HG02642 (cell line): ENCODE measurements around the gene LRRC4C.
A peak's percentile ranks its signal among the peaks of the same experiment; 100 is the strongest.

Experiments
- ATAC-seq: cut with Tn5 transposase; IDR thresholded peaks from one replicate; pipeline ENCODE4 v1.9.1; 2021; ENCODE audit warnings: mild to moderate bottlenecking; ENCODE audit not compliant: unreplicated experiment, poor library complexity

LRRC4C gene

DNA sequence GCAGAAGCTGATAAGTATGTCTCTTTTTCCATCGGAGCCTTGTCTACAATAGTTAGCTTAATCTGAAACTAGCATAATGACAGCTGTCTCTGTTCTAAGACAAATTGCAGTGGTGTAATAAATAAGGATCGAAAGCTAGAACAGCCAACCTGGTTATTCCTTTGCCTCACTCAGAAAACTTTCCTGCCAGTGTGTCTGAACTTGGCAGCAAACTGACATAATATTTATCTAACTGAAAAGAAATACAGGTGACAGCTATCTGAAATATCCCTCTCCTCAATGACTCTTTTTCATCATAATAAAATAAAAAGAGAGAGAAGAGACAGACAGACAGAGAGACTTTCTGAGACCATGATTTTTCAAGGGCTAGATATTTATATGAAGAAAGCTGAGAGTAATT is 642.5 kb downstream of the LRRC4C start:
- no peak for ATAC-seq

DNA sequence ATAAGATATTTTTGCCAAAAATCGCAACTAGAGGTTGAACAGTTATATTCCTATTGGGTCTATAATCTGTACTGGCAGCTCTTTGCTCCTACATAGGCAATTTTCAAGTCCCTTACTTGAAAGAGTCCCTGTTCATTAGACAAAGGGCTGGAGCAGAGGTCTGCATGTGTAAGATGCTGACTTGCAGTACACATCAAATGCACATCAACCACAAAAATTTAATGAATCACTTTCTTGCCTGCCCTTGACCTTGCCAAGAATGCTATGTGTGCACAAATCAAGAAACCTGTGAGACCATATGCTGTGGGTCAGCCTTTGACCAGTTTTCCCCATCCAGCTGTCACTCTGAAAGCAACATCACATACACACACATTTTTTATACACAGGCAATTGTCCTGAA is 661.5 kb downstream of the LRRC4C start:
- ATAC-seq = no peak

DNA sequence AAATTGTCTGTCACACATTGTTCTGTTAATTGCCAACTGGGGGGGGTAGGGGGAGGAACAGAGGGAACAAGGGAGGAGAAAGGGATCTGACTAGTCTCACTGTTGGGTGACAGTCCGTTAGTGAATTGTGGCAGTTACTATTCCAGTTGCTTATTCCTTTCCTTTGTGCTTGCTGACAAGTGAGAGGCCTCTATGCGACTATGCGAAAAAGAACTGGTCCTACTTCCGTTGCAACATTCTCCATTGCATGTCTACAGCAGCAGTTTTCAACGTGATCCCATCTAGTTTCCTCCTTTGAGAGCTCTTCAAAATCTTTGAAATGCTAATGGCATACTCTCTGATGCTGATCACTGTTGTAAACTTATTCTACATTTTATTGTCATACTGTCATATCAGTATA is 672.2 kb downstream of the LRRC4C start:
- ATAC-seq = no peak

DNA sequence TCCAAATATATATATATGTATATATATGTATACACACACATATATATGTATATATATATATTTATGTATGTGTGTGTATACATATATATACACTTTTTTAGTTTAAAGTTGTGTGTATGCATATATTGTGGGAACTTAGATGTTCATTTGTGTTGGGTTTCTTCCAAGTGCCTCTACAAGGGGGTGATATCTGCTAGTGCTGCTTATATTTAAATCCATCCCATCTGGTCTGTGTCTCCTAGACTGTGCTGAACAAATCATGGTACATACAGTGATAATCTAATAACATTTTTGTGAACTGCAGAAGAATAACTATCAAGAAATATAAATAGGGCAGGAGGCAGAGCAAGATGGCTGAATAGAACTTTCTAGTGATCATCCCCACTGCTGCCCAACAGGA is 696.4 kb downstream of the LRRC4C start:
- no peak for ATAC-seq

DNA sequence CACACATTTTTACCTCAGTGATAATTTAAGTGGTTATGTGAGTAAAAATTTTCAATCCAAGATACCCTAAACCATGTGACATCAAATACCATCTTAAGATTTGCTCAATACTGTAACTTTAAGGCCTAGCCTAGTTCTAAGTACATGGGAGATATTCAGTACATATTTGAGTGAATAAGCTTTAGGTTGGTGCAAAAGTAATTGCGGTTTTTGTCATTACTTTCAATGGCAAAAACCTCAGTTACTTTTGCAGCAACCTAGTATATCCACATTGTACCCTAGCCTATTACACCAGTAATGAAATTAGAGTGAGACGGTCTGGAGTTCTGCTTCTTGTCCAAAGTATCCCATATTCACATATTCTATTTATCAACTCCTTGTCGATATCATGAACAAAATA is 700.1 kb downstream of the LRRC4C start:
- ATAC-seq = no peak

DNA sequence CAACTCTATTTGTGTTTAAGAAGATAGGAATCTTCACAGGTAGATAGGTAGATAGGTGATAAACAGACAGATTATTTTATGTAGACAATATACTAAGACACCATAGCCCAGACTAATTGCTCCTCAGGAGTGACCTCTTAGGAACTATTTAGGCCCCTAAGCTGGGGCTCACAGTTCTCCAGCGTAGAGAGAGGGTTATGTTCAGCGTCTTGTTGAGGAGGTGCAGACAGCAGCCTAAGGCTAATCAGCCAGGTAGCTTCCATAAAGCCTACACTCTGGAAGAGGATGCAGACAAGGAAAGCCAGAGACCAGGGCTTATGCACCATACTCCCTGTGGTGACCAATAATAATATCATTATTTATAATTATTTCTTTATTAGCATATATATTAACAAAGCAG is 705.2 kb downstream of the LRRC4C start:
- no peak for ATAC-seq

DNA sequence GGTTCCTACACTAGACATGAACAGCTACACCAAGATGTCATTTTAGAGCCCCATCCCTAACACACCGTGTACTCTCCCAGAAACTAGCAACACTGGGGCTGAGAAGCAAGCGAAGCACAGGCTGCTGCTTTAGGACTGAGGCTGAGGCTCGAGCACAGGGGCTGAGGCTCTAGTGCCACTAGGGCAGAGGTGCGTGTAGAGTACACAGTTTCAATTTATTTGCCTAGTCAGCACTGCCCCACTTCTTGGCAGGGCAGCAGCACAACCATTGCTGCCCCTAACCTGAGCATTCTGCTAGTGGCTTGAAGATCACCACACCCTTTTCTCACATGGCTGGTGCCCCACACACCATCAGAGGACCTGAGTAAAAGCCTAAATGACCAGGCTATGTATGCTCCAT is 713.2 kb downstream of the LRRC4C start:
- no peak for ATAC-seq

DNA sequence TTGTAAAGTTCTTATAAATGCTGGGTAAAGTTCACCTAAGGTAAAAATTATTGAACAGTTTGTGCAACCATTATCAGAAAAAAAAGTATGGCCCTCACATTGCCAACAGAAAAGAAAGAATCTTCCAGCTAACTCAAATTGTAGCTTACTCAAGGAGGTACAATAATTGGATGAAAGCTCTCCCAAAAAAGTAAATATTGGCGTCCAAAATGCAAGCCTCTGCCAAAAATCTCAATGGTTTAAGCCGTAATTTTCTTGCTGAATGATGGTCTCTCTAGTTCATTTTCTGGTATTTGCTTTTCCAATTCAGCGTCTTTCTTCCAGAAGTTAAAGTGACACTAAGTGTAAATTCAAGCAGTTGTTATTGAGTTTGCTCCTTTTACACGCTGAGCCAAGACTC is 727.3 kb downstream of the LRRC4C start:
- no peak for ATAC-seq

DNA sequence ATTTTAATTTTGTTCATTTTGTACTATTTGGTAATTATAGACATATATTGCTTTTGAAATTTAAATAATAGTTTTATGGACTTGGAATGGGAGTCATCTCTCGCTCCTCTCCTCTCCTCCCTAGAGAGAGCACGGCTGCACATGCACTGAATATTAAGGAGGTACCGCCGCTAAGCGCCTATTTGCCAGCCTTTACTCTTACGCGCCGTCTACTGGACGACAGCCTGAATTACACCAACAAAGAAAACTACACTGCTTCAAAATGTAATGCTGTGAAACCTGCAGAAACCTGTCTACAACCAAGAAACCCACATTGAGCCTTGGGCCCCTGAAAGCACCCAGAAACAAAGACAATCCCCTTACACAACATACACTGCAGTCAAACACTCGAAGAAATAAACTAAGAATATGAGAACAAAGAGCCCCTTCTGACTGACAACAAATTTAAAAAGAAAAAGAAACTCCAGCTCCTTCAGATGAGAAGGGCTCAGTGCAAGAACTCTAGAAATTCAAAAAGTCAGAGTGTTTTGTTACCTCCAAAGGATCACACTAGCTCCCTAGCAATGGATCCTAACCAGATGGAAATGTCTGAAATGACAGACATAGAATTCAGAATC is 737.2 kb downstream of the LRRC4C start:
- ATAC-seq = no peak

DNA sequence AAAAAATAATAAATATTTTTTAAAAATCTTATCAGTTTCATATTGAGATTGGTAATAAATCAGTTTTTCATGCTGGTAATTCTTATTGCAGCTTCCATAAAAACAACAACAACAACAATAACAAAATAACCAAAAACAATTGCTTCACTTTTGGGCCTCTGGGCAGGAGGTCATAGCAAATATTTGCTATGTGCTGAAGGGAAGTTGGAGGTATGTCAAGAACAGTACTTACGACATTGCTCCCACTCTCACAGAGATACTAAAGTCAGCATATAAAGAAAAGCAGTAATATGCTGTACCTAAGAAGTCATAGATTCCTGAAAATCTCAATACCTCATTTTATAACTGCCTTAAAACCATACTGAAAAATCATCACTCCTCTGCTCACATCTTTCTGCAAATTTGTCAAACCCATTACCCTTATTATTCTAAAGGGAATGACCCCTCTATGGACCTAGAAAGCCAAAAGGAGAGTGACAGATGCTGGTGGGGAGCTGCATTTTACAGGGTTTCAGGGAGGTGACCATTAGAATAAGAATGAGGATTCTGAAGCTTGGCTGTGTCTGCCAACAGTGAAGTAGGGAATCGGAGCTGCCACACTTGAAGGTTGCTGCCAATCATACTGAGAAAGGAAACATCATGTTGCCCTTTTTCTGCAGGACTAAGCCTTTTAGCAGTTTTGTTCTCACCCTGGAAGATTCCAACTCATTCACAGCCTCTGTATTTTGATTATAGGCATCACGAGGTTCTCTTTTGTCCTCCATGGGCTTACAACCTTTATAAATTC is 742.9 kb downstream of the LRRC4C start:
- ATAC-seq = no peak

DNA sequence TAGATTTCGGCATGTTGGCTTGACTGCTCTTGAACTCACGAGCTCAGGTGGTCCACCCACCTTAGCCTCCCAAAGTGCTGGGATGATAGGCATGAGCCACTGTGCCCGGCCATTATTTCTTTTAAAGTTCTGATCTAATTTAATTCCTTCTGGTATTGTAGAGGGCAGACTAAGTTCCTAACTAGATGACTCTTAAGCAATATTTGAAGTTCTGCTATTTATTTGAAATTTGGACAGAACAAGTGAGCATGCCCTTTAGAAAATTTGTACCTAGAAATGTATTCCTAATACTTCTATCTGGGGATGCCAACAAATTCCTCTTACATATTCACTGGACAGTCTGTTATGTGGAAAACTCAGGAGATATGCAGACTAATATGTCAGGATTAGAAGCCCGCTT is 746.4 kb downstream of the LRRC4C start:
- ATAC-seq = no peak

DNA sequence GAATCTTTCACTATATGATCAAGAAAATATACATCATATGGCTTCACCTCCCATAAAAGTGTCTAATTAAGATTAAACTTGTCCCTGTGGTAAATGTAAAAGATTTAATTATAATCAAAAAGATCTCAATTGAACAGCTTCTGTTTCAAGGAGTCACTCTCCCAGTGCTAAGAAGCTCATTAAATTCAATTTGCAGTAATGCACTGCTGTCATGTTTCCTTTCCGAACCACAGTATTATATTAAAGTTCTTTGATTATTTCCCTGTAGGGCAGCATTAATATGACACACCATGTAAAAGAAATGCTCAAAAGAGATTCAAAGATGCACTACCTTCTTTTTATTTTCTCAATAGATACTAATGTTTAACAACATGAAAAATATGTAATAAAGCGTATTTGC is 758.4 kb downstream of the LRRC4C start:
- ATAC-seq = no peak

DNA sequence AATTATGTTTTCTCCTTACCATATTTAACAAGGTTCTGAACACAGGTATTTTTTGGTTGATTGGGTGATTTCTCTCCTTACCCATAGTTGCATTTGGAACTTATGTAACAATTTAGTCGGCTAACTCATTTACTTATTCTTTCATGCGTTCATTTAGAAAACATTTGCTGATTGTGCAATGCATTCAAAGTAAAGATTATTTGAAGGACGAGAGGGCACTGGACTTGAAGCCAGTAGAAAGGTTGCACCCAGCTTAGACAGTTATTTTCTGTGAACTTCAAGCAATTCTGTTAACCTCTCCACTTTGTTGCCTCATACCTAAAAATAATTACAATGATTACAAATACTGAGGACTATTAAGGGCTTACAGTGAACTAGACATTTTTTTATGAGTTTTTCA is 769.6 kb downstream of the LRRC4C start:
- ATAC-seq = no peak

DNA sequence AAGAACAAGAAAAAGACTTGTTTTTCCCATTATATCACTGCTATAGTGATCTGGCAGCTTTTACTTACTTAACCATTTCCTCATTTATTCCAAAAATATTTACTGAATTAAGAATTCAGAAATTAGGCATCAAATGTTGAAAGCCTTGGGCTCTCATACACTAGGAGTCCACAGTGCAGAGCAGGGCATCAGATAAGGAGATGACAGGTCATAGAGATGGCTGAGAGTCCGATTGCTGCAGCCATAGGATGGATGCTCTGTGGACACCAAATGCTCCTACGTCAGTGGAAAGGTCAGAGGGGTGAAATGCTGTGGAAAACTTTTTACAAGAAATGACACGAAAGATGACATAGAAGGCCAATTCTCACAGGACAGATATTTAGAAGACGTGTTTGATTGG is 771.1 kb downstream of the LRRC4C start:
- no peak for ATAC-seq

DNA sequence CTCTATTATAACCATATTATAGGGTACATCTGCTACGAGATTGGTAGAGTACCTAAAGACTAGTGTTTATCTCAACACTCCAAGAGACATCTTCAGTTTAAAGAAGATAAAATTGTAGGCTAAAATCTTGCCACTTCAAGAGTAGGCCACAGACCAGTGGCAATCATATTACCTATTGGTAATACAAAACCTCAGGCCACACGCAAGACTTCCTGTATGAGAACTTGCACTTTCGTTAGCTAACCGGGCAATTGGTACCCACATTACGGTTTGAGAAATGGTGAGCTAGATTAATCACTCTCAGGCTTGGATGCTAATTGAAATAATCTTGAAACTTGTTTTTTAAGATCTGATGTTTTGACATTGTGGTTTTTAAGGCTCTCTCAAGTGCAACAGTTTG is 772.7 kb downstream of the LRRC4C start:
- ATAC-seq = no peak

DNA sequence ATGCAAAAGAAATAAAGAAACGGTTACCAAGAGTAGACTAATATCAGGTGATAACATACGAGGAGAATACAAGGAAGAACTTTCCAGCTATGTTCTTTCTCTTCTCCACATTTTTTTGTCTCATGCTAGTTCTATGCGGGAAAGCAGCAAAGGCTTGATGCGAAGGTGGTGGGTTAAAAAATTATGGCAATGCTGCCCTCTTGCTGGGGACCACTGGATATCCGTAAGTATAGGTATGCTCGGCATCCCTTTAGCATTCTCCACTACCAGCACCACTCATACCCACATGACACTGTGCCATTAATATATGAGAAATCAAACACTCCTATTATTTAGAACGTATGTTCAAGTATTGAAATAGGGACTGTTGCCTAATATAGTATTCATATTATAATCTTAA is 776.4 kb downstream of the LRRC4C start:
- no peak for ATAC-seq

DNA sequence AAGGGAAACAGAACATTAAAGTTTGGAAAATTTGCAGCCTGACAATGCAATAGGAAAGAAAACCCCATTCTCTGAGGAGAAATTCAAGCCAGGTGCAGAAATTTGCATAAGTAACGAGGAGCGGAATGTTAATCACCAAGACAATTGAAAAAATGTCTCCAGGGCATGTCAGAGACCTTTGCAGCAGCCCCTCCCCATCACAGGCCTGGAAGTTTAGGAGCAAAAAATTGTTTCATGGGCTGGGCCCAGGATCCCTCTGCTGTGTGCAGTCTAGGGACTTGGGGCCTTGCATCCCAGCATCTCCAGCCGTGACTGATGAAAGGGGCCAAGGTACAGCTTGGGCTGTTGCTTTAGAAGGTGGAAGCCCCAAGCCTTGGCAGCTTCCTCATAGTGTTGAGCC is 780.2 kb downstream of the LRRC4C start:
- ATAC-seq = no peak

DNA sequence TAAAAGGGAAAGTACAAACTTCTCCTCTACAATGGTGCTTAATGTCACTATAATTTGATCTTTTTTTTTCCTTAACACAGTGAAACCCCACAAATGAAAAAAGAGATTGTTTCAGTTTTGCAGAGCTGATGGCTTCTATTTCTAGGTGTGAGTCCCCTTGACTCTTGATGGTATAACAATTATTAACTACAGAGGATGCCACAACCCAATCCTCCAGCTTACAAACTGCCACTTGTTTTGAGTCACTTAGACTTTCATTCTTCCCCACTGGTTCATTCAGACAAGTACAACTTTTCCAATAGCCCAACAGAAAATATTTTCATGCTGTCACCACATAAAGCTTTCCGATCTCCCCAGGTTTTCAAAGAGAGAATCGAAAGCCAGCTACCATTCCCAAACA is 812.2 kb downstream of the LRRC4C start:
- peak; percentile 71 for ATAC-seq

DNA sequence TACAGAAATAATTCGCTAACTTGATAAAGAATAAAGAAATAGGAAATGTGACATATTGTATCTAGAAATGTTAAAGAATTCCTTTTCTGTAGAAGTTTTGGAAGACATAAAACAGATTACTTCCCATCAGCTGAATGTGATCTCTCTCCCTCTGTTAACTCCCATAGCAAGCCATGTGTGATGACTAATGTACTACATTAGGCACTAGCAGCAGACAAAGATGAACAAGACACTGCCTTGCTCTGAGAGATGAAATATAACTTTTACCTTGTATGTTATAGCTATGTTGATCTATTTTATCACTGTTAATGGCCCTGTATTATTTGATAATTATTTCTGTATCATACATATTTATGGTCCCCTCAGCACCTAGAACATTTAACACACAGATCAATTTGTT is 817.2 kb downstream of the LRRC4C start:
- ATAC-seq = no peak

DNA sequence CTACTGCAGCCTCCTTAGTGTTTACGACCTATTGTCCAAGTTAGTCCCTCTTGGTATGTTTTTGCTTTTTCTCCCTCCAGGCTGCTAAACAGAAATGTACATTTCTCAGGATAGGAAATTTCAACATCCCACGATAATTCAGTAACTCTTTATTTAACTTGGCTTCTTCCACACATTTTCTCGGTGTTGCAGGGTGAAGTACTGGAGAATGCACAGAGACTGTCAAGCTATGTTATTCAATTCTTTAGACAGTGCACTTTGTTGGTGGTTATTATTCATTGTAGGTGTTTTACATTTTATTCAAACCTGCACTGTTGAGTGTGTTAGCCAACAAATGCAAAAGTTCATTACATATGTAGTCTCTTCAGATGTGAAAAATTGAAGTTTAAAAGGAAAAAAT is 839.8 kb downstream of the LRRC4C start:
- no peak for ATAC-seq

DNA sequence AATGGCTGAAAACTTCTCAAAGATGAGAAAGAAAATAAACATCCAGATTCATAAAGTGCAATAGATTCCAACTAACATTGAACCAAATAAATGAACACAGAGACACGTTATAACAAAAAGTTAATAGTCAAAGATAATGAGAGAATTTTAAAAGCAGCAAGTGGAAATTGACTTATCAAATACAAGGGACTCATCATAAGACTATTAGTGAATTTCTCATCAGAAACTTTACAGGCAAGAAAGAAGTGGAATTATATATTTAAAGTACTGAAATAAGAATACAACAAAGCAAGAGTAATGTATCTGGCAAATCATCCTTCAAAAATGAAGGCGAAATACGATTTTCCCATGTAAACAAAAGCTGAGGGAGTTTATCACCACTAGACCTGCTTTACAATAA is 852.7 kb downstream of the LRRC4C start:
- ATAC-seq = no peak

DNA sequence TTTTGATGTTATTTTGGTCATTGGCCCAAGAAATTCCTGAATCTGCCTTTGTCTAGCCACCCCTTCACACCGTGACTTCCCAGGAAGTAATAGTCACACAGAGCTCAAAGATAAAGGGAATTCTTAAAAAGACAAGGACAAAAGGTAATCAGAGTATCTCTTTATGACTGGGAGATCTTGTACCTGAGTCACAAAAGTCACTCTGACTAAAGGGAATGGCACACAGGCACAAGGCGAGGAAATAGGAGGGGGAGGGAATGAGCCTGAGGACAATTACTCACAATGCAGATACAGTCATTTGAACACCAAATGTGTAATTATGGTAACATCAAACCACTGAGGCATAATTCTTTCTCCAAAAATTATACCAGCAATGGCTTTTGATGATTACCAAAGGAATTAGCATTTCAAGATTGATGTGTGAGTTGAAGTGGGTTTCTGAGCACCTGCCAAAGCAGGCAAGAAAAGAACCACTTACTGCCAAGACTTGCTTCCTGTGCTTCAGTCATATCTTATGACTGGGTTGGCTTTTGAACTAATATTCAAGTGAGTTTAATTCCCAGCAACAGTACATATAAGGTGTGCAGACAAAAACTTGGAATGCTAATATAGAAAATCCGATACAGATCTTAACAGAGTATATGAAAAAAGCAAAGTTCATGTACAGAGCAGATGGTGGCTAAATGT is 856.4 kb downstream of the LRRC4C start:
- no peak for ATAC-seq
